Measurements from ENCODE around the gene FERMT2. TPM values are rescaled to one million over a fixed set of nuclear protein-coding genes. Genes with fewer than 3 reads are reported as not detected.

FERMT2 gene
- total RNA-seq, 2 donors from 2014 or later = 197 to 225 TPM

GRCh38 chr14:52898496-52898895 is 52.4 kb downstream of the FERMT2 start:
- Histone ChIP-seq H3K9me3 (no peaks in the 10 kb centered on the region), H3K4me1 (ENCODE audit: control insufficient read depth in 1 of 2, low read depth in 2 of 2) (peaks cover 36 to 88% of the 10 kb centered on the region in 2 donors), H3K4me3 (no peak overlapping the region), H3K27me3 (replicated peaks; ENCODE audit: insufficient read depth) (no peaks in the 10 kb centered on the region), H3K36me3 (no peaks in the 10 kb centered on the region), H3K27ac (peak overlapping the region; percentile 44 to 61)
- no peak for TF ChIP-seq CTCF (IDR thresholded peaks at IDR 0.05)
- DNase-seq (ENCODE audit: low spot score) (no peak), ATAC-seq (ENCODE audit: insufficient number of reproducible peaks, low FRiP score, low read depth) (no peak)

GRCh38 chr14:52895000-52895399 is 55.9 kb downstream of the FERMT2 start:
- ATAC-seq (ENCODE audit: insufficient number of reproducible peaks, low FRiP score, low read depth) (no peak), DNase-seq (ENCODE audit: low spot score) (no peak)
- Histone ChIP-seq H3K9me3 (no peaks in the 10 kb centered on the region), H3K27ac (peak overlapping the region; percentile 10 to 28), H3K4me1 (ENCODE audit: control insufficient read depth in 1 of 2, low read depth in 2 of 2) (peaks cover 29 to 68% of the 10 kb centered on the region in 2 donors), H3K36me3 (peaks cover 14% of the 10 kb centered on the region), H3K27me3 (replicated peaks; ENCODE audit: insufficient read depth) (no peaks in the 10 kb centered on the region), H3K4me3 (no peak overlapping the region)
- no peak for TF ChIP-seq CTCF (IDR thresholded peaks at IDR 0.05)

- no peak overlapping the region for H3K27ac ChIP-seq
- DNase-seq (ENCODE audit: low spot score) (no peak), ATAC-seq (ENCODE audit: insufficient number of reproducible peaks, low FRiP score, low read depth) (no peak)
- no peaks in the 10 kb centered on the region for H3K27me3 ChIP-seq (replicated peaks; ENCODE audit: insufficient read depth)
- H3K4me1 ChIP-seq (ENCODE audit: control insufficient read depth in 1 of 2, low read depth in 2 of 2) = peaks cover 22 to 41% of the 10 kb centered on the region in 2 donors
- H3K9me3 ChIP-seq = no peaks in the 10 kb centered on the region
- TF ChIP-seq CTCF (IDR thresholded peaks at IDR 0.05) = no peak
- H3K4me3 ChIP-seq = no peak overlapping the region
- H3K36me3 ChIP-seq = peaks cover 20% of the 10 kb centered on the region
Measured at GRCh38 chr14:52891800-52892199, 59.0 kb downstream of the FERMT2 start.

- H3K36me3 ChIP-seq = peaks cover 20% of the 10 kb centered on the region
- TF ChIP-seq CTCF (IDR thresholded peaks at IDR 0.05) = no peak
- ATAC-seq (ENCODE audit: insufficient number of reproducible peaks, low FRiP score, low read depth) = no peak
Measured at GRCh38 chr14:52888839-52889838, 61.7 kb downstream of the FERMT2 start.

GRCh38 chr14:52888159-52888558 is 62.7 kb downstream of the FERMT2 start:
- ATAC-seq (ENCODE audit: insufficient number of reproducible peaks, low FRiP score, low read depth) = no peak
- TF ChIP-seq CTCF (IDR thresholded peaks at IDR 0.05) = no peak
- DNase-seq (ENCODE audit: low spot score) = no peak
- no peak overlapping the region for H3K27ac ChIP-seq
- H3K36me3 ChIP-seq = peaks cover 20% of the 10 kb centered on the region
- H3K27me3 ChIP-seq (replicated peaks; ENCODE audit: insufficient read depth) = no peaks in the 10 kb centered on the region
- no peaks in the 10 kb centered on the region for H3K9me3 ChIP-seq
- peaks cover 8 to 27% of the 10 kb centered on the region in 2 donors for H3K4me1 ChIP-seq (ENCODE audit: control insufficient read depth in 1 of 2, low read depth in 2 of 2)
- no peak overlapping the region for H3K4me3 ChIP-seq

More at GRCh38 chr14:52888839-52889838, 61.7 kb downstream of the FERMT2 start:
- no peak for DNase-seq (ENCODE audit: low spot score)
- Histone ChIP-seq H3K27me3 (replicated peaks; ENCODE audit: insufficient read depth) (no peaks in the 10 kb centered on the region), H3K9me3 (no peaks in the 10 kb centered on the region), H3K4me1 (ENCODE audit: control insufficient read depth in 1 of 2, low read depth in 2 of 2) (peaks cover 15 to 32% of the 10 kb centered on the region in 2 donors), H3K4me3 (no peak overlapping the region), H3K27ac (peak overlapping the region in 1 of 2 donors; percentile 47)

Data from thoracic aorta (tissue), 2 donors.